Osteocyte (in vitro differentiated cells): ENCODE measurements around the gene PPFIA1. TPM values are rescaled to one million over a fixed set of nuclear protein-coding genes. Genes with fewer than 3 reads are reported as not detected.

Source experiments
- DNase-seq: peaks from one replicate; pipeline ENCODE4 v3.0.0; 2021; ENCODE audit warnings: mixed read lengths; ENCODE audit not compliant: unreplicated experiment; ENCODE audit errors: extremely low spot score
- H3K27ac Mint-ChIP-seq: one replicate; pipeline ENCODE4 v1.8.0; 2021; ENCODE audit warnings: mild to moderate bottlenecking, mixed read lengths; ENCODE audit not compliant: unreplicated experiment
- H3K27me3 Mint-ChIP-seq: one replicate; pipeline ENCODE4 v1.8.0; 2021; ENCODE audit warnings: mixed read lengths; ENCODE audit not compliant: unreplicated experiment
- H3K36me3 Mint-ChIP-seq: one replicate; pipeline ENCODE4 v1.8.0; 2021; ENCODE audit warnings: mixed read lengths; ENCODE audit not compliant: unreplicated experiment
- H3K4me1 Mint-ChIP-seq: one replicate; pipeline ENCODE4 v1.8.0; 2021; ENCODE audit warnings: mixed read lengths; ENCODE audit not compliant: unreplicated experiment
- H3K4me3 Mint-ChIP-seq: one replicate; pipeline ENCODE4 v1.8.0; 2021; ENCODE audit warnings: mild to moderate bottlenecking, moderate library complexity, mixed read lengths; ENCODE audit not compliant: unreplicated experiment
- H3K9me3 Mint-ChIP-seq: one replicate; pipeline ENCODE4 v1.8.0; 2021; ENCODE audit warnings: mixed read lengths; ENCODE audit not compliant: unreplicated experiment
- CTCF ChIP-seq: fragments of 200-600 bp; sonication (generic); IDR thresholded peaks from 2 replicates; pipeline ENCODE4 v1.5.0; 2021; ENCODE audit warnings: antibody characterized with exemption, mild to moderate bottlenecking, moderate library complexity
- total RNA-seq: library from RNA; stranded (reverse); gene quantifications from 2 replicates; pipeline ENCODE4 v1.2.1, GENCODE V29; 2021

The PPFIA1 gene
- total RNA-seq, 1 donor from 2014 or later: 70.4 TPM

- H3K4me1 Mint-ChIP-seq: peaks cover 48% of the 10 kb centered on the region
- no peak for DNase-seq
Measured at GRCh38 chr11:70306586-70307033, 36.1 kb downstream of the PPFIA1 start.

GRCh38 chr11:70307176-70307575, 36.7 kb downstream of the PPFIA1 start:
- H3K36me3 Mint-ChIP-seq: peaks cover 14% of the 10 kb centered on the region
- H3K27ac Mint-ChIP-seq: peak overlapping the region; percentile 76
- H3K9me3 Mint-ChIP-seq: no peaks in the 10 kb centered on the region
- H3K4me3 Mint-ChIP-seq: no peak overlapping the region
- H3K27me3 Mint-ChIP-seq: no peaks in the 10 kb centered on the region
- H3K4me1 Mint-ChIP-seq: peaks cover 42% of the 10 kb centered on the region
- TF ChIP-seq CTCF: no peak
- no peak for DNase-seq

More at GRCh38 chr11:70306586-70307033, 36.1 kb downstream of the PPFIA1 start:
- Mint-ChIP-seq H3K9me3 (no peaks in the 10 kb centered on the region), H3K36me3 (peaks cover 14% of the 10 kb centered on the region), H3K4me3 (no peak overlapping the region), H3K27ac (peak overlapping the region; percentile 76), H3K27me3 (no peaks in the 10 kb centered on the region)
- no peak for TF ChIP-seq CTCF

- Mint-ChIP-seq H3K27ac (no peak overlapping the region), H3K27me3 (no peaks in the 10 kb centered on the region), H3K36me3 (peaks cover 18% of the 10 kb centered on the region), H3K4me3 (no peak overlapping the region), H3K4me1 (peaks cover 33% of the 10 kb centered on the region), H3K9me3 (no peaks in the 10 kb centered on the region)
- no peak for DNase-seq
- TF ChIP-seq CTCF: no peak
Measured at GRCh38 chr11:70311616-70312015, 41.1 kb downstream of the PPFIA1 start.

DNA sequence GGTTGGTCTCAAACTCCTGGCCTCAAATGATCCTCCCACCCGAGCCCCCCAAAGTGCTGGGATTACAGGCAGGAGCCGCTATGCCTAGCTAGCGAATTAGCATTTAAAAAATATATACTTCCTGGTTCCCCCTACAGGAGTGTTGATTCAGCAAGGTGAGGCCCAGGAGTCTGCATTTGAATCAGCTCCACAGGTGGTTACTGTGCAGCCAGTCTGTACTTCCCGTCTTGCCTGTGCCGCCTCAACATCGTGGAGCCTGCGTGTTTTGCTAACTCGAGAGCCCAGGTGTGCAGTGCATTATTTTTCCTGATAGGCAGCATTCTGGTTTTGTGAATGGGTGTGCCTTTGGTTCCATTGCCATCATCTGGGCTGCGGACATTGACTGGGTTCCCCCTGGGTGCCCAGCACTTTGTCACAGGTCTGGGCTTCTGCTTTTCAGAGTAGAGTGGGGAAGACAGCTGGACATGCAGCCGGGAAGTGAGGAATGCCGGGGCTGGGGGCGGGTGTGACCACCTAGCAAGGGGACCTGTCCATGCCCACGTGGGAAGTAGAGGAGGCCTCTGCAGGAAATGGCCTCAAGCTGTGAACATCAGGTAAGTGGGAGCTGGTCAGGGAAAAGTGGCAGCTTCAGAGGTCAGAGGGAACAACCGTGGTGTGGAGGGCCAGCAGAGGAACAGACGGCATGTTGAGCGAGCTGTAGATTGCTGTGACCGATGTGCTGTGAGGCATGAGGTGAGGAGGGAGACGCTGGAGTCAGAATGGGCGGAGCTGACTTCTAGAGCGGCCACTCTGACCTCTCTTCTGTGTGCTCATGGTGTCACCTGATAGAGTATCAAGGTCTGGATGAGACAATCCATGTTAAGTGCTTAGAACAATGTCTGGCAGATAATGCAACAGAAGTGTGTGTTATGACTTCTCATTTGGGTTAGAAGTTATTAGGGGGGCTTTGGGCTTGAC, 42.2 kb downstream of the PPFIA1 start:
- Mint-ChIP-seq H3K27ac (no peak overlapping the region), H3K4me3 (no peak overlapping the region), H3K4me1 (peaks cover 26% of the 10 kb centered on the region), H3K9me3 (no peaks in the 10 kb centered on the region), H3K27me3 (no peaks in the 10 kb centered on the region), H3K36me3 (peaks cover 18% of the 10 kb centered on the region)
- no peak for TF ChIP-seq CTCF
- no peak for DNase-seq

- Mint-ChIP-seq H3K27me3 (no peaks in the 10 kb centered on the region), H3K9me3 (no peaks in the 10 kb centered on the region), H3K4me3 (no peak overlapping the region), H3K4me1 (peaks cover 23% of the 10 kb centered on the region), H3K27ac (peak overlapping the region; percentile 69), H3K36me3 (peaks cover 18% of the 10 kb centered on the region)
- no peak for DNase-seq
- TF ChIP-seq CTCF: no peak
Measured at GRCh38 chr11:70313945-70314344, 43.5 kb downstream of the PPFIA1 start.
